ENCODE data around the gene PHKA2. TPM values are rescaled to one million over a fixed set of nuclear protein-coding genes. Genes with fewer than 3 reads are reported as not detected.

Gene PHKA2
- total and polyA plus RNA-seq, 2 of the 4 experiments (the other 2 are of a cell fraction) = 10.0 to 21.5 TPM

DNA sequence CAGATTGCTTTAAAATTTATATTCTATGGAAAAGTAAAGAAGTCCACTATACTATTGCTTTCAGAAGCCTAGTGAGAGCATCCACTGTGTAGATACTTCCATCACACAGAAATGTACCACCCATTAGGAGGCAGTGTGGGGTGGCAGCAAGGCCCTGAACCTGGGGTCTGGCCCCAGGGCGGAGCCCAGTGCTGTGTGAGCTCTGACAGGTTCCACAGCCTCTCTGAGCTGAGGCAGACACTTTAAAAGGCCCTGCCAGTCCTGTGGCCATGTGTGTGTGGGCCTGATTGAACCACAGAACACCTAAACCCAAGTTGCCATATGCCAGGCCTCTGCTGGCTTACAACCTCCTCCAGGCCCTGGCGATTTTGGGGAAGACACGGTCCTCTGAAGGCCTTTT, 49.2 kb downstream of the PHKA2 start:
- H3K56ac ChIP-seq (ENCODE audit: extremely low read depth, insufficient read depth, low read length) = no peak overlapping the region
- intact Hi-C loops (cut with micrococcal nuclease) = no loop called here
- CTCF ChIA-PET = no interaction called here

More for the DNA sequence above, 49.2 kb downstream of the PHKA2 start:
- Histone ChIP-seq H2AK9ac (replicated peaks; ENCODE audit: low read depth, low read length, poor library complexity) (no peak overlapping the region), H3K4me3 (ENCODE audit: insufficient read depth, low read depth, low read length) (no peak overlapping the region), H3K18ac (ENCODE audit: low read depth, low read length) (no peak overlapping the region), H3K79me1 (ENCODE audit: low read depth in 1 of 2, low read length in 2 of 2) (no peaks in the 10 kb centered on the region), H4K20me1 (ENCODE audit: insufficient read depth, low read length) (no peaks in the 10 kb centered on the region), H3K9me3 (ENCODE audit: control insufficient read depth, insufficient read depth, low read length) (no peaks in the 10 kb centered on the region), H3K23ac (ENCODE audit: low read depth, low read length) (no peak overlapping the region), H4K5ac (ENCODE audit: low read depth, low read length) (no peak overlapping the region), H3K36me3 (ENCODE audit: control insufficient read depth, insufficient read depth, low read length) (peaks cover 2% of the 10 kb centered on the region), H2BK5ac (ENCODE audit: low read depth, low read length, poor library complexity, severe bottlenecking) (no peak overlapping the region), H3K9ac (ENCODE audit: low read depth, low read length) (no peak overlapping the region), H2BK120ac (ENCODE audit: low read depth, low read length) (no peak overlapping the region), H2AK5ac (ENCODE audit: low read depth, low read length) (no peak overlapping the region), H3K14ac (replicated peaks; ENCODE audit: low read depth, low read length) (no peak overlapping the region), H3K27ac (ENCODE audit: insufficient read depth, low read length) (no peak overlapping the region), H3K4me2 (ENCODE audit: low read depth, low read length) (no peak overlapping the region), H4K91ac (ENCODE audit: insufficient read depth, low read depth, low read length) (no peak overlapping the region), H2AFZ (replicated peaks; ENCODE audit: low read length, poor library complexity) (no peak overlapping the region), H3K9me1 (ENCODE audit: insufficient read depth, low read length) (no peaks in the 10 kb centered on the region), H3K4me1 (ENCODE audit: control insufficient read depth, insufficient read depth, low read length) (no peaks in the 10 kb centered on the region), H2BK20ac (ENCODE audit: low read depth, low read length) (no peak overlapping the region), H3K4ac (ENCODE audit: low read depth, low read length) (no peak overlapping the region), H4K8ac (ENCODE audit: low read depth in 2 of 2, low read length in 2 of 2) (no peak overlapping the region), H3K27me3 (ENCODE audit: control insufficient read depth, insufficient read depth, low read length) (no peaks in the 10 kb centered on the region), H2BK15ac (ENCODE audit: low read depth, low read length) (no peak overlapping the region)
- DNase-seq (no peak), ATAC-seq (ENCODE audit: low read depth) (no peak)
- dilution Hi-C loops (cut with HindIII; ENCODE audit: low sequenced_read_pairs, unreplicated experiment) = no loop called here
- in situ Hi-C loops (cut with MboI; ENCODE audit: low sequenced_read_pairs) = loop anchor here (5.0 kb wide), 1 partner anchor 398 kb away; no protein-coding TSS in a partner anchor
- no CpG with 5 or more reads among the region's 3 CpGs for WGBS, 2 experiments (ENCODE audit: extremely low coverage in 2 of 2, insufficient read length in 1 of 2)
- TF ChIP-seq MAFK (IDR thresholded peaks at IDR 0.05; ENCODE audit: low read depth, low read length) (no peak), CHD1 (IDR thresholded peaks at IDR 0.05; ENCODE audit: low read depth, low read length) (no peak), RFX5 (IDR thresholded peaks at IDR 0.05; ENCODE audit: low read depth, low read length) (no peak), CEBPB (IDR thresholded peaks at IDR 0.05; ENCODE audit: low read depth, low read length) (no peak), NFE2L2 (IDR thresholded peaks at IDR 0.05; ENCODE audit: low read depth, low read length) (no peak), MXI1 (IDR thresholded peaks at IDR 0.05; ENCODE audit: borderline replicate concordance, low read depth, low read length) (no peak)
- TF ChIP-seq, protein P1, sequence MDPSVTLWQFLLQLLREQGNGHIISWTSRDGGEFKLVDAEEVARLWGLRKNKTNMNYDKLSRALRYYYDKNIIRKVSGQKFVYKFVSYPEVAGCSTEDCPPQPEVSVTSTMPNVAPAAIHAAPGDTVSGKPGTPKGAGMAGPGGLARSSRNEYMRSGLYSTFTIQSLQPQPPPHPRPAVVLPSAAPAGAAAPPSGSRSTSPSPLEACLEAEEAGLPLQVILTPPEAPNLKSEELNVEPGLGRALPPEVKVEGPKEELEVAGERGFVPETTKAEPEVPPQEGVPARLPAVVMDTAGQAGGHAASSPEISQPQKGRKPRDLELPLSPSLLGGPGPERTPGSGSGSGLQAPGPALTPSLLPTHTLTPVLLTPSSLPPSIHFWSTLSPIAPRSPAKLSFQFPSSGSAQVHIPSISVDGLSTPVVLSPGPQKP (IDR thresholded peaks at IDR 0.05; ENCODE audit: borderline replicate concordance, low read depth, low read length) = no peak
- BruUV-seq (replicated peaks) = no TSS peak
- POLR2A ChIA-PET (ENCODE audit: unreplicated experiment) = no interaction called here
